GM21526 (cell line): ENCODE results near the gene MAP3K4.
"Not testable (repeated sequence)": the region's sequence is repeated elsewhere in the genome, so short reads cannot be mapped to it uniquely, and the experiment has no call there.

ENCODE experiments used
- ATAC-seq: cut with Tn5 transposase; IDR thresholded peaks from one replicate; pipeline ENCODE4 v1.9.1; 2021; ENCODE audit warnings: moderate library complexity; ENCODE audit not compliant: unreplicated experiment, low FRiP score

MAP3K4 gene

GRCh38 chr6:160971171-160971570, 20.4 kb upstream of the MAP3K4 start:
- no peak for ATAC-seq

GRCh38 chr6:160972111-160972510, 19.5 kb upstream of the MAP3K4 start:
- no peak for ATAC-seq

- ATAC-seq = not testable (repeated sequence)
These were observed 19.0 kb upstream of the MAP3K4 start for GRCh38 chr6:160972594-160972993.

- ATAC-seq = no peak
These were observed 18.0 kb upstream of the MAP3K4 start for GRCh38 chr6:160973311-160974250.

- no peak for ATAC-seq
These were observed 17.2 kb upstream of the MAP3K4 start for GRCh38 chr6:160974304-160974771.

- ATAC-seq = no peak
These were observed 16.4 kb upstream of the MAP3K4 start for GRCh38 chr6:160975162-160975561.

GRCh38 chr6:160975961-160976360, 15.6 kb upstream of the MAP3K4 start:
- not testable (repeated sequence) for ATAC-seq

- ATAC-seq = no peak
These were observed 13.2 kb upstream of the MAP3K4 start for GRCh38 chr6:160978141-160978901.

GRCh38 chr6:160979061-160979708, 12.4 kb upstream of the MAP3K4 start:
- ATAC-seq = no peak

- ATAC-seq = not testable (repeated sequence)
These were observed 8.1 kb upstream of the MAP3K4 start for GRCh38 chr6:160983377-160983948.

GRCh38 chr6:160986851-160987250, 4.7 kb upstream of the MAP3K4 start:
- no peak for ATAC-seq

GRCh38 chr6:160987265-160987664, 4.3 kb upstream of the MAP3K4 start:
- ATAC-seq = no peak

GRCh38 chr6:160990847-160991405, 643 bp upstream of the MAP3K4 start:
- ATAC-seq = no peak

- ATAC-seq = peak; percentile 49
These were observed 751 bp downstream of the MAP3K4 start for GRCh38 chr6:160992061-160992979.

GRCh38 chr6:160992980-160993314, 1.4 kb downstream of the MAP3K4 start:
- ATAC-seq = no peak

GRCh38 chr6:160995271-160995670, 3.7 kb downstream of the MAP3K4 start:
- no peak for ATAC-seq

GRCh38 chr6:160996131-160996601, 4.6 kb downstream of the MAP3K4 start:
- ATAC-seq = no peak

- no peak for ATAC-seq
These were observed 6.6 kb downstream of the MAP3K4 start for GRCh38 chr6:160998217-160998616.

- ATAC-seq = no peak
These were observed 7.2 kb downstream of the MAP3K4 start for GRCh38 chr6:160998766-160999165.
